Measurements from ENCODE around the gene SLAMF9. TPM values are rescaled to one million over a fixed set of nuclear protein-coding genes. Genes with fewer than 3 reads are reported as not detected.

The SLAMF9 gene
- total RNA-seq, 1 donor from 2014 or later = not detected

- H3K9me3 ChIP-seq = no peaks in the 10 kb centered on the region
- H3K4me3 ChIP-seq = no peak overlapping the region
- H3K36me3 ChIP-seq = peaks cover 46% of the 10 kb centered on the region
- ATAC-seq = no peak
- no peak overlapping the region for H3K27ac ChIP-seq
- intact Hi-C loops (cut with DNase I) = no loop called here
- H3K27me3 ChIP-seq = no peaks in the 10 kb centered on the region
- peak; percentile 54 for DNase-seq
- peaks cover 52% of the 10 kb centered on the region for H3K4me1 ChIP-seq
- no peak for TF ChIP-seq CTCF (IDR thresholded peaks at IDR 0.05)
Observed at GRCh38 chr1:159920202-159920601, 33.8 kb downstream of the SLAMF9 start.

GRCh38 chr1:159919236-159919865, 34.7 kb downstream of the SLAMF9 start:
- Histone ChIP-seq H3K27ac (no peak overlapping the region), H3K4me1 (peaks cover 55% of the 10 kb centered on the region), H3K27me3 (no peaks in the 10 kb centered on the region), H3K4me3 (no peak overlapping the region), H3K36me3 (peaks cover 46% of the 10 kb centered on the region), H3K9me3 (no peaks in the 10 kb centered on the region)
- intact Hi-C loops (cut with DNase I) = no loop called here
- ATAC-seq = no peak
- TF ChIP-seq CTCF (IDR thresholded peaks at IDR 0.05) = no peak
- peak; percentile 23 for DNase-seq

- H3K4me3 ChIP-seq = no peak overlapping the region
- peaks cover 61% of the 10 kb centered on the region for H3K4me1 ChIP-seq
- ATAC-seq = no peak
- TF ChIP-seq CTCF (IDR thresholded peaks at IDR 0.05) = no peak
- no peaks in the 10 kb centered on the region for H3K9me3 ChIP-seq
- no peaks in the 10 kb centered on the region for H3K27me3 ChIP-seq
- H3K36me3 ChIP-seq = peaks cover 46% of the 10 kb centered on the region
- intact Hi-C loops (cut with DNase I) = no loop called here
- H3K27ac ChIP-seq = no peak overlapping the region
- DNase-seq = peak; percentile 42
Observed at GRCh38 chr1:159918352-159919200, 35.5 kb downstream of the SLAMF9 start.

GRCh38 chr1:159917533-159918351, 36.3 kb downstream of the SLAMF9 start:
- TF ChIP-seq CTCF (IDR thresholded peaks at IDR 0.05) = no peak
- Histone ChIP-seq H3K36me3 (peaks cover 46% of the 10 kb centered on the region), H3K4me1 (peaks cover 65% of the 10 kb centered on the region)

GRCh38 chr1:159916242-159917051, 37.6 kb downstream of the SLAMF9 start:
- H3K27ac ChIP-seq = peak overlapping the region; percentile 17
- peaks cover 65% of the 10 kb centered on the region for H3K4me1 ChIP-seq
- DNase-seq (peak; percentile 40), ATAC-seq (no peak)
- H3K27me3 ChIP-seq = no peaks in the 10 kb centered on the region
- no peak for TF ChIP-seq CTCF (IDR thresholded peaks at IDR 0.05)
- intact Hi-C loops (cut with DNase I) = no loop called here
- peaks cover 46% of the 10 kb centered on the region for H3K36me3 ChIP-seq
- H3K9me3 ChIP-seq = no peaks in the 10 kb centered on the region
- no peak overlapping the region for H3K4me3 ChIP-seq

More at GRCh38 chr1:159917533-159918351, 36.3 kb downstream of the SLAMF9 start:
- Histone ChIP-seq H3K4me3 (no peak overlapping the region), H3K27ac (no peak overlapping the region), H3K9me3 (no peaks in the 10 kb centered on the region), H3K27me3 (no peaks in the 10 kb centered on the region)
- intact Hi-C loops (cut with DNase I) = no loop called here
- peak; percentile 50 for DNase-seq
- ATAC-seq = no peak
